DOHH2 (cell line): ENCODE results near the gene SERPINB13.

ENCODE experiments used
- H3F3A ChIP-seq: fragments of 200-600 bp; sonication (generic), shearing (Covaris generic); 2 replicates; pipeline ENCODE4 v1.6.0; 2016; ENCODE audit warnings: antibody characterized with exemption, mild to moderate bottlenecking; ENCODE audit not compliant: control insufficient read depth, insufficient read depth
- H3K27ac ChIP-seq: fragments of 200-600 bp; sonication (generic); 2 replicates; pipeline ENCODE4 v1.5.1; 2014; ENCODE audit warnings: low read depth, mild to moderate bottlenecking, low read length, moderate library complexity
- H3K27me3 ChIP-seq: fragments of 200-600 bp; sonication (generic); 2 replicates; pipeline ENCODE4 v1.6.1; 2014; ENCODE audit warnings: mild to moderate bottlenecking, low read length, mixed read lengths; ENCODE audit not compliant: control insufficient read depth
- H3K36me3 ChIP-seq: fragments of 200-600 bp; sonication (generic); 2 replicates; pipeline ENCODE4 v1.6.1; 2014; ENCODE audit warnings: mild to moderate bottlenecking, low read length, moderate library complexity, mixed read lengths; ENCODE audit not compliant: control insufficient read depth
- H3K4me1 ChIP-seq: fragments of 200-600 bp; sonication (generic); 2 replicates; pipeline ENCODE4 v1.6.1; 2014; ENCODE audit warnings: mild to moderate bottlenecking, low read length, mixed read lengths; ENCODE audit not compliant: control insufficient read depth
- H3K4me2 ChIP-seq: fragments of 200-600 bp; sonication (generic); 2 replicates; pipeline ENCODE4 v1.6.0; 2014; ENCODE audit warnings: mild to moderate bottlenecking, low read length, moderate library complexity
- H3K4me3 ChIP-seq: fragments of 200-600 bp; sonication (generic); 2 replicates; pipeline ENCODE4 v1.5.1; 2014; ENCODE audit warnings: mild to moderate bottlenecking, low read length, mixed read lengths
- H3K79me2 ChIP-seq: fragments of 200-600 bp; sonication (generic); 2 replicates; pipeline ENCODE4 v1.6.1; 2014; ENCODE audit warnings: mild to moderate bottlenecking, low read length, mixed read lengths; ENCODE audit not compliant: control insufficient read depth
- H3K9me2 ChIP-seq: fragments of 200-600 bp; sonication (generic); replicated peaks from 2 replicates; pipeline ENCODE4 v1.6.1; 2014; ENCODE audit warnings: mild to moderate bottlenecking, low read length, mixed read lengths; ENCODE audit not compliant: control insufficient read depth
- H3K9me3 ChIP-seq: fragments of 200-600 bp; sonication (generic); 2 replicates; pipeline ENCODE4 v1.6.1; 2014; ENCODE audit warnings: antibody characterized with exemption, low read length, mixed read lengths; ENCODE audit not compliant: control insufficient read depth, insufficient read depth
- H4K20me1 ChIP-seq: fragments of 200-600 bp; sonication (generic); 2 replicates; pipeline ENCODE4 v1.6.0; 2014; ENCODE audit warnings: low read depth, mild to moderate bottlenecking, antibody characterized with exemption, low read length, moderate library complexity; ENCODE audit not compliant: control insufficient read depth, insufficient read depth
- CTCF ChIP-seq: fragments of 200-600 bp; sonication (generic); IDR thresholded peaks from one replicate; pipeline ENCODE4 v1.5.1; 2014; ENCODE audit warnings: antibody characterized with exemption, mild to moderate bottlenecking, low read depth, low read length; ENCODE audit not compliant: poor library complexity, severe bottlenecking
- EZH2phosphoT487 ChIP-seq: fragments of 200-600 bp; sonication (generic); IDR thresholded peaks from 2 replicates; pipeline ENCODE4 v1.6.1; 2017; ENCODE audit warnings: borderline replicate concordance, mild to moderate bottlenecking, antibody characterized with exemption, low read length, moderate library complexity, mixed read lengths

The SERPINB13 gene

GRCh38 chr18:63567276-63567675 lies 19.9 kb upstream of the SERPINB13 start:
- H3K4me2 ChIP-seq = no peak overlapping the region
- H3K36me3 ChIP-seq = no peaks in the 10 kb centered on the region
- no peak for TF ChIP-seq CTCF
- no peak for TF ChIP-seq EZH2phosphoT487
- H3K27me3 ChIP-seq = no peaks in the 10 kb centered on the region; the same call in 1 of the 2 replicates
- H3K79me2 ChIP-seq = no peaks in the 10 kb centered on the region
- no peaks in the 10 kb centered on the region for H3F3A ChIP-seq
- no peaks in the 10 kb centered on the region for H3K9me3 ChIP-seq
- H3K4me1 ChIP-seq = peaks cover 2% of the 10 kb centered on the region
- H3K27ac ChIP-seq = no peak overlapping the region
- no peaks in the 10 kb centered on the region for H4K20me1 ChIP-seq
- no peaks in the 10 kb centered on the region for H3K9me2 ChIP-seq
- H3K4me3 ChIP-seq = no peak overlapping the region

- no peaks in the 10 kb centered on the region for H3K9me2 ChIP-seq
- no peak overlapping the region for H3K27ac ChIP-seq
- no peaks in the 10 kb centered on the region for H3K4me1 ChIP-seq
- no peak overlapping the region for H3K4me3 ChIP-seq
- H3K79me2 ChIP-seq = no peaks in the 10 kb centered on the region
- H3K4me2 ChIP-seq = no peak overlapping the region
- no peaks in the 10 kb centered on the region for H4K20me1 ChIP-seq
- H3F3A ChIP-seq = no peaks in the 10 kb centered on the region
- H3K9me3 ChIP-seq = no peaks in the 10 kb centered on the region
- H3K36me3 ChIP-seq = no peaks in the 10 kb centered on the region
- peaks cover 1% of the 10 kb centered on the region; the same call in 1 of the 2 replicates for H3K27me3 ChIP-seq
- TF ChIP-seq EZH2phosphoT487 = no peak
- TF ChIP-seq CTCF = no peak
Measured at GRCh38 chr18:63567825-63568224, 19.3 kb upstream of the SERPINB13 start.

GRCh38 chr18:63570721-63571120 lies 16.4 kb upstream of the SERPINB13 start:
- Histone ChIP-seq H3K27ac (no peak overlapping the region), H3K4me3 (no peak overlapping the region), H3K4me1 (no peaks in the 10 kb centered on the region), H3K79me2 (no peaks in the 10 kb centered on the region), H3K4me2 (no peak overlapping the region), H3K9me3 (no peaks in the 10 kb centered on the region), H3K27me3 (peaks cover 4% of the 10 kb centered on the region; the same call in 1 of the 2 replicates), H3K36me3 (no peaks in the 10 kb centered on the region), H3F3A (no peaks in the 10 kb centered on the region), H3K9me2 (no peaks in the 10 kb centered on the region), H4K20me1 (no peaks in the 10 kb centered on the region)
- no peak for TF ChIP-seq EZH2phosphoT487
- no peak for TF ChIP-seq CTCF

GRCh38 chr18:63575681-63576080 lies 11.5 kb upstream of the SERPINB13 start:
- Histone ChIP-seq H3K4me1 (no peaks in the 10 kb centered on the region), H3K4me2 (no peak overlapping the region), H3K36me3 (no peaks in the 10 kb centered on the region), H3K79me2 (no peaks in the 10 kb centered on the region), H3K9me2 (no peaks in the 10 kb centered on the region), H3F3A (no peaks in the 10 kb centered on the region), H3K4me3 (no peak overlapping the region), H4K20me1 (no peaks in the 10 kb centered on the region), H3K9me3 (no peaks in the 10 kb centered on the region), H3K27ac (no peak overlapping the region), H3K27me3 (peaks cover 11% of the 10 kb centered on the region)
- no peak for TF ChIP-seq CTCF
- TF ChIP-seq EZH2phosphoT487 = no peak
